ENCODE results near the gene ANKS1B.

Gene ANKS1B

GRCh38 chr12:99553461-99553860 is 431.3 kb downstream of the ANKS1B start:
- DNase-seq, result no peak

DNA sequence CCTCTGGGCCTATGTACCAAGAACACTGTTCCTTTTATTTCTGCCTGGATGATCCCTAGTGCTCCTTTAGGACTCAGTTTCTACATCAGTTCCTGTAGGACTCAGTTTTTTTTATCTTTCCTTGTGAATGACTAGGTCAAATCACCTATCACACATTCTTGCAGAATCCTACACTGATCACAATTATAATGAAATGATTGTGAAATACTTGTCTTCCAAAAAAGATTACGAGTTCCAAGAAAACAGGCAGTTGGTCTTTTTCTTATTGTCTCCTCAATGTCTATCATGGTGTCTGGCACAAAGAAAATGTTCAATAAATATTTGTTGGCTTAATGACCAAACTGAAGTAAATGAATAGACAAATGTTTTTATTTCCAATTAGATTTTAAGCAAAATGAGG is 432.7 kb downstream of the ANKS1B start:
- DNase-seq, result no peak

GRCh38 chr12:99549651-99550050 is 435.1 kb downstream of the ANKS1B start:
- DNase-seq, result no peak

GRCh38 chr12:99549196-99549595 is 435.5 kb downstream of the ANKS1B start:
- no peak for DNase-seq

DNA sequence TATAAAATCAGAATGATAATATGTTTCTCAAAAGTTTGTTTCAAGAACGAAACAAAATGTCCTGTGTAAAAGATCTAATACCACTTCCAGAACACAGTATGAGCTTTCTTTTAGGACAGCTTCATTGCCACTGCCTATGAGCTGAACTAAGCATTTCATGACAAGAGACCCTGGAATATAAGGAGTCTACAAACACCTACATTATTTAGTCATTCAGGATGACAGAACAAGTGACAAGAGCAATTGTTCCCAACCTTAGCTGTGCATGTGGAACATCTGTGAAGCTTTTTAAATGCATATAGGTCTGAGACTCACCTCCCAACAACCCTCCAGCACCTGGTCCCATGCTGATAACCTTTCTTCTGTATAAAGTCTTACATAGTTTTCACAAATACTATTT is 440.3 kb downstream of the ANKS1B start:
- no peak for DNase-seq

DNA sequence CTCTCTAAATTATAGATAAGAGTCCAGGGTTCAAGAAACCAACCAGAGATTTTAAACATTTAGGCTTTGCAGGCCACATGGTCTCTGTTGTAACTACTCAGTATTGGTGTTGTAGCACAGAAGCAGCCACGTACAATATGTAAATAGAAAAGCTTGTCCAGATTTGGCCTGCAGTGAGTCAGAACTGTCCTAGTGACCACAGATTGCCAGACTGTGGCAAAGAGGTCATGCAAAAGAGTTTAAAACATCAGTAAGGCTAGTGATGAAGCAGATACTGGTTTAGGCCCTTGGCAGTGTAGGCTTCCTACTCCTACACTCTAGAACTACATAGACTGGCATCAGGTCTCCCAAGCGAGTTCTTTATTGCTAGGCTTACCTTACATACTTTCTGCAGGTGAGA is 454.8 kb downstream of the ANKS1B start:
- no peak for DNase-seq

DNA sequence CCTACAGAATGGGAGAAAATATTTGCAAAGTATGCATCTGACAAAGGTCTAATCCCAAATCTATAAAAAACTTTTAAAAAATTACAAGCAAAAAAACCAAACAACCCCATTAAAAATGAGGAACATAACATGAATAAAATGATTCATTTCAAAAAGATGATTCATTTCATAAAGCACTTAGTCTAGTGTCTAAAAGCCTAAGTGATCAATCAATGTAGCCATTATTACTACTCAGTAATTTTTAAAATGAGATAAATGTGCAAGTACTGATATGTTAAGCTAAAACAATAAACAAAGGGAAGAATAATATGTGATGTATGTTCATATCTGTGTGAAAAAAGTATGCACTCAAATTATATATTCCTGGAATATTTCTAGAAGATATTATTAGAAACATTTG is 456.3 kb downstream of the ANKS1B start:
- no peak for DNase-seq

- DNase-seq, result no peak
These were observed 460.9 kb downstream of the ANKS1B start for GRCh38 chr12:99523853-99524252.

- no peak for DNase-seq
These were observed 462.3 kb downstream of the ANKS1B start for GRCh38 chr12:99522456-99522855.

DNA sequence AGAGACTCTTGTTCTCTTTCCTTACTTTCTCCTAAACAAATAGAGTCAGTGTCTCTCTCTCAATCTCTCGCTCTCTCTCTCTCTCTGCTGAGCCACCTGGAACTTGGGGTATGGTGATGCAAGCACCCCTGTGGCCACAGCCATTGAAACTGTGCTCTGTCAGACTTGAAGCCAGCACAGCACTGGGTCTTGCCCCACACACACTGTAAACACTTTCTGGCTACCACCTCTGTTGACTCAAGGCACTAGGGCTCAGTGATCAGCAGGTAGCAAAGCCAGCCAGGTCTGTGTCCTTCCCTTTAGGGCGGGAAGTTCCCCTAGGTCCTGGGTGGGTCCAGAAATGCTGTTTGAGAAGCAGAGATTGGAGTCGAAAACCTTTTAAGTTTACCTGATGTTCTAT is 463.1 kb downstream of the ANKS1B start:
- DNase-seq, result no peak

DNA sequence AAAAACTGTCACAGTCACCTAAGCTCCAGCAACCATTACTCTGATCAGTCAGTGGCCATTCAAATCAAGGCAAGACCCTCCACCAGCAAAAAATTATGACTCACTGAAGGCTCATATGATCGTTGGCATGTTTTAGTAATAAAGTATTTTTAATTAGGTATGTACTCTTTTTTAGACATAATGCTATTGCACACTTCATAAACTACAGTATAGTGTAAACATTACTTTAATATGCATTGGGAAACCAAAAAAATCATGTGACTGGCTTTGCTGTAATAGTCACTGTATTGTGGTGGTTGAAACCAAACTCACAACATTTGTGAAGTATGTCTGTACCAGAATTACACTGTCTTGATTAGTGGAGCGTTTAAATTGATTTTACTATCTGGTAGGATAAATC is 471.7 kb downstream of the ANKS1B start:
- DNase-seq, result no peak

DNA sequence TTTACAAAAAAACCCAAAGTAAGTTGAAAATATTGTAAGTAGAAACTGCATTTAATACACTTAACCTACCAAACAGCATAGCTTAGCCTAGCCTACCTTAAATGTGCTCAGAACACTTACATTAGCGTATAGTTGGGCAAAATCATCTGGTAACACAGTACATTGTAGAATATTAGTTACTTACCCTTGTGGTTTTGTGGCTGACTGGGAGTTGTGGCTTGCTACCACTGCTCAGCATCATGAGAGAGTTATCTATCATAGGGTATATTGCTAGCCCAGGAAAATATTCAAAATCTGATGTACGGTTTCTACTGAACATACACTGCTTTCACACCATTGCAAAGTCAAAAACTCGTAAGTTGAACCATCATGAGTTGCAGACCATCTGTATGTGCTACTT is 478.9 kb downstream of the ANKS1B start:
- no peak for DNase-seq

DNA sequence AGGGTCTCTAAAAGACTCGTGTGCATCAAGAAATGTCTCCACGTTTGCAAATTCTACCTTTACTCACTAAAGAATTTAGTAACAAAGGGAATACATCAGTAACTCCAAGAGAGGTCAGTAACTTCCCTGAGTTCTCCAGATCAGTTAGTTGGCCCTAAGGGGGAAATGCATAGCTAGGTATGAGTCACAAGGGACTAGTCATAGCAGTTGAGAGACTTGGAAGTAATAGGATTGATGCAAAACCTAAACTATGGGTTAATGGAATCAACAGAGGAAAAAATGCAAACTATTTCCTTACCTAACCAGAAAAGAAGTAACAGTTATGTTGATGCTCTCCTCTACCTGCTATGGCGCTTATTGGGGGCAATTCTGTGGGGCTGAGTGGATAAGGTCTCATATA is 486.0 kb downstream of the ANKS1B start:
- DNase-seq, result no peak

- no peak for DNase-seq
These were observed 488.9 kb downstream of the ANKS1B start for GRCh38 chr12:99495799-99496198.

DNA sequence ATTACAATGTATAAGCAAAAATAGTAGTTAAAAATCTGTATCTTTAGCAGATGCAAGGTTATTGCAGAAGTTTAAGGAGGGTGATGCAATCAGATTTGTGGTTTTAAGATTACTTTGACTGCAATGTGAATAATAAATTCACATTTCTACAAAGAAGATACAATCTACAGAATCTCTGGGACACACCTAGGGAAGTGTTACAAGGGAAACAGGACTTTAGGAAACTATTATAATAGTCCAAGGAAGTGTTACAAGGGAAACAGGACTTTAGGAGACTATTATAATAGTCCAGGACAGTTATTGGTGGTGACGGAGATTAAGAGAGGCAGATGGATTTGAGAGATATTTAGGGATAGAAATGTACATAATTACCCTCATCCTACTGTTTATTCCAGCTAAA is 491.5 kb downstream of the ANKS1B start:
- no peak for DNase-seq

DNA sequence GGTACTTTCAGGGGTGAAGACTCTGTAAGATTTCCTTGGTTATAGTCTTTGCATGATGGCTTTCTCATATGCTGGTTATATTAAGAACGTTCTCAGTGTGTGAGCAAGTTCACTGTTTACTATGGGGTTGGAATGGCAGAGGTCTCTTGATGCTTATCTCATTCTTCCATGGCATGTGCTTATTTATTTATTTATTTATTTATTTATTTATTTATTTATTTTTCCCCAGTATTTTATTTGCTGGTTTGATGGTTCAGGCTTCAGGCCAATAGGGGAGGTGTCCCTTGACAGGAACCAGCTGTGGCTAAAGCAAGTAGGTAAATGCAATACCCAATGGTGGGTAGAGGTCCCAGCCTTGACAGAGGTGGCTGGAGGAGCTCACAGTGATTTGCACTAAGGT is 498.5 kb downstream of the ANKS1B start:
- no peak for DNase-seq

DNA sequence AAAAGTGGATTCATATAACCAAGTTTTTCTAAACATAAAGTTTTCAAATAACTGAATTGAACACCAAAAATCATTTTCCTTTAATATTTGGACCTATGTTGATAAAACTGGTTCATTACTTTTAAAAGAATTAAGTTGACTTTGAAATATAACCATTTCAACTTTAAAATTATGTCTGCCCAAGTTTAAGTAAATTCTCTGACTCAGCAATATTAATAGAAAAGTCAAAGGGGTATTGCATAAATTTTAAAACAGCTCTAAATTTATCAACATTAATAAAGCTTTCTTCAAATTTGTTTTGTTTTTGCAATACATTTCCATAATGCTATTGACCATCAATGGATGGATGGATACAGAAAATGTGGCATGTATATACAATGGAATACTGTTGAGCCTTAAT is 505.6 kb downstream of the ANKS1B start:
- no peak for DNase-seq

DNA sequence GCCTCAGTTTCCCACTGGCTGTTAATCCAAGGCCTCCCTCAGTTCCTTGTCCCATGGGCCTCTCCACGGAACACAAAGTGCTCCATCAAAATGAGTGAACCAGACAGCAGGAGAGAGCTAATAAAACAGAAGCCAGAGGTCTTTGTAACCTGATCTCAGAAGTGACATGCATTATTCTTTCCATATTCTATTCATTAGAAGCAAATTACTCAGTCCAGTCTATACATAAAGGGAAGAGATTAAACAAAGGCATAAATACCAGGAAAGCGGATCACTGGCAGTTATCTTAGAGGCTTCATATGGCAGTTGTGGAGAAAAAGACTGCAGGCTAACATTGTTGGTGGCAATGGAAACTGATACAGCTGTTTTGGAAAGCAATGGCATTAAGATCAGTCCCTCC is 507.8 kb downstream of the ANKS1B start:
- no peak for DNase-seq

GRCh38 chr12:99455350-99456035 is 529.2 kb downstream of the ANKS1B start:
- no peak for DNase-seq

DNA sequence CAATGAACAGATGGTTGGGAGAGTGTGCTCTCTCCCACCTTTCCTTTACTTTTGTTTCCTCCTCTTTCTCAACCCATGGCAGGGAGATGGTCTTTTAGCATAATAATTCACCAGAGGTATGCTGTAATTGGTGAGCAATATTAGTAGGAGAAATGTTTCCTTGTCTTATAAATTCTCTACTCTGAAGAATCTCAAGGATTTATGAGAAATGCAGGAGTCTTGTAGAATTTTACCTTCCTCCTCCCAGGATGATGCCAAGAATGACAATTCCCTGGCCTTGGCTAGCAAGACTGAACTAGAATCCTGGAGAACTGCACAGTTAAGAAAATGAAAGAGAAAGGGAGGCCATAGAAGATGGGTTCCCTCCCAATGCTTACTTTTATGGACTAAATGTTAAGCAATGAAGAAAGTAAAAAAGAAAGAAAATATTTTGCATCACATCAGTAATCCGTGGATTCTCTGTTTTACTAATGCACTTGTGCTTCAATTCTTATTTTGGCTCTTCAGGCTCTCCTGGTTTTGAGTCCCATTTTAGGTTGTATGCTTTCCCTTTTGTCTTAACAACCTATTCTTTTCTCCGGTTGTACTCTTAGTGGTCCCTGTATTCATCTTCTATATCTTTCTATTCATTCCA is 530.1 kb downstream of the ANKS1B start:
- no peak for DNase-seq

DNA sequence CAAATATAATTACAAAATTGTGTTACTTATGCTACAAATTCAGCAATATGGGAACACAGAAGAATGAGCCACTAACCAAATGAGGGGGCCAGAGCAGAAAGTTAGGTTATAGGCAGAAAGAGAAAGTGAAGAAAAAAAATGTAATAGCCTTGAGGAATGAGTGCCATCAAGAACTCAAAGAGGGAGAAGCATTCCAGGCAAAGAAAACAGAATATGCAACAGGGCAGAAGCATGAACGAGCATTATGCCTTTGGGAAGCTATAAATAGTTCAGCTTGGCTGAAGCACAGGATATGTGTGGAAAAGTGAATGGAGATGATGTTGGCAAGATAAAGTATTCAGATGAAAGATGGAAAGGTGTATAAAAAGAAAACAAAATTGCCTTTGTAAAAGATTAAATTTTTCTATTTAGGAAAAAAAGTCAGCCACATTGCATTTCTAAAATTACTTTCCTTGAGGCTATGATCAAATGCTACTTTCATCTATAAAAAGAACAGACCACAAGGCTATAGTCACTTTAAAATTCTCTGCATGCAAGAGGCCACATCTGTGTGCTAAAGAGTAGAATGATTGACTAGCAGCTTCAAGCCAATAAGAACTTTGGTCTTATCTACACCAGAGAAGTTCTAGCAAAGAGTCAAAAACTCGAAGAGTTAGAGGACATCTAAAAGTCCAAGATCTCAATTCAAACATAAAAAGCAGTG is 530.7 kb downstream of the ANKS1B start:
- DNase-seq, result no peak

GRCh38 chr12:99450036-99450630 is 534.6 kb downstream of the ANKS1B start:
- no peak for DNase-seq

- no peak for DNase-seq
These were observed 539.8 kb downstream of the ANKS1B start for GRCh38 chr12:99444859-99445316.

DNA sequence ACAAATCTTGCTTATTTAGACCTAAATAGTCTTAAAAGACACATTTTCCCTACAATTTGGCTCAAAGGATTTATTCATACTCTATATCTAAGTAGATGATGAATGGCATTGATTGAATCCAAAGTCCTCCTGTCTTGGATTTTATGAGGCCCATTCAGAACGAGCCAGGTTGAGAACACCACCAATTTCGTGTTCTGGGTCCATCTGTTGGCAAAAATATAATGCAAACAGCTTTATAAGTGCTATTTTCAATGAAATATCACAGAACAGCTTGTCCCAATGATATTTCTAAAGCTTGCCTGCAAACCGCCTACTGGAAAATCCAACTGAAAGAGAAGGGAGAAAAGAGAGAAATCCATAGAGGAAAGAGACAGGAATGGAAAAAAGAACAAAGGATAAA is 542.0 kb downstream of the ANKS1B start:
- DNase-seq, result no peak
